NB4 (cell line): ENCODE results near the gene IPPK.

ENCODE experiments used
- MYC ChIP-seq: IDR thresholded peaks from 2 replicates; pipeline ENCODE4 v1.6.1; 2011; ENCODE audit warnings: low read depth, low read length
- POLR2A ChIP-seq: IDR thresholded peaks from 2 replicates; pipeline ENCODE4 v1.6.1; 2011; ENCODE audit warnings: mild to moderate bottlenecking; ENCODE audit not compliant: insufficient read length; ENCODE audit errors: extremely low read depth
- TF ChIP-seq, protein P1 (sequence below): IDR thresholded peaks from one replicate; pipeline ENCODE4 v1.5.1; 2012; ENCODE audit warnings: low read depth, low read length
- TF ChIP-seq, protein P2 (sequence below): IDR thresholded peaks from 2 replicates; pipeline ENCODE4 v1.6.1; 2011; ENCODE audit warnings: low read depth, low read length

DNA sequence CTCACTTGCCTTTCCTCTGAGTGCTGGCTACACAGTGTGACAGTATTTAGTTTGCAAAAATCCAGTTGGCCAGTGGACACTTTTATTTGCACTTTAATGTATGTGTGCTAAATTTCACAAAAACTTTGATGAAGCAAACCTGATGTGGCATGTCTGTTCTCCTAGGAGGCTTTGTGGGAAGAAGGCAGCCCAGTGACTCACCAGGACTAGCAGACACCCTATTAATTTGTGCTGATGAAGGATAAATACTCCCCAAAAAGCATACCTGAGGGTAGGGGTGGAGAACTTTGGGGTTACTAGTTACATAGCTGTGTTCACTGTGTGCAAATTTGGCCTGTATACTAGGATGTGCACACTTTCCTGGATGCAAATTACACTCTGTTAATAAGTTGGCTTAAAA lies 39.3 kb upstream of the IPPK start:
- TF ChIP-seq, protein P1, sequence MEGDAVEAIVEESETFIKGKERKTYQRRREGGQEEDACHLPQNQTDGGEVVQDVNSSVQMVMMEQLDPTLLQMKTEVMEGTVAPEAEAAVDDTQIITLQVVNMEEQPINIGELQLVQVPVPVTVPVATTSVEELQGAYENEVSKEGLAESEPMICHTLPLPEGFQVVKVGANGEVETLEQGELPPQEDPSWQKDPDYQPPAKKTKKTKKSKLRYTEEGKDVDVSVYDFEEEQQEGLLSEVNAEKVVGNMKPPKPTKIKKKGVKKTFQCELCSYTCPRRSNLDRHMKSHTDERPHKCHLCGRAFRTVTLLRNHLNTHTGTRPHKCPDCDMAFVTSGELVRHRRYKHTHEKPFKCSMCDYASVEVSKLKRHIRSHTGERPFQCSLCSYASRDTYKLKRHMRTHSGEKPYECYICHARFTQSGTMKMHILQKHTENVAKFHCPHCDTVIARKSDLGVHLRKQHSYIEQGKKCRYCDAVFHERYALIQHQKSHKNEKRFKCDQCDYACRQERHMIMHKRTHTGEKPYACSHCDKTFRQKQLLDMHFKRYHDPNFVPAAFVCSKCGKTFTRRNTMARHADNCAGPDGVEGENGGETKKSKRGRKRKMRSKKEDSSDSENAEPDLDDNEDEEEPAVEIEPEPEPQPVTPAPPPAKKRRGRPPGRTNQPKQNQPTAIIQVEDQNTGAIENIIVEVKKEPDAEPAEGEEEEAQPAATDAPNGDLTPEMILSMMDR: no peak
- TF ChIP-seq, protein P2, sequence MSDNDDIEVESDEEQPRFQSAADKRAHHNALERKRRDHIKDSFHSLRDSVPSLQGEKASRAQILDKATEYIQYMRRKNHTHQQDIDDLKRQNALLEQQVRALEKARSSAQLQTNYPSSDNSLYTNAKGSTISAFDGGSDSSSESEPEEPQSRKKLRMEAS: no peak
- TF ChIP-seq POLR2A (no peak), MYC (no peak)
